K562 (cell line): ENCODE measurements around the gene SMIM36. TPM values are rescaled to one million over a fixed set of nuclear protein-coding genes. Genes with fewer than 3 reads are reported as not detected.

Experiments
- CCAR2 ChIP-seq: fragments of 200-400 bp; formaldehyde crosslinking; IDR thresholded peaks from 2 replicates; pipeline ENCODE4 v1.6.1; 2017; ENCODE audit warnings: mild to moderate bottlenecking, low read depth, low read length
- E4F1 ChIP-seq: fragments of 250-450 bp; sonication (Bioruptor Pico); IDR thresholded peaks from 2 replicates; pipeline ENCODE4 v1.5.0; 2021; ENCODE audit warnings: mild to moderate bottlenecking, borderline replicate concordance
- HCFC1 ChIP-seq: IDR thresholded peaks from 2 replicates; pipeline ENCODE4 v1.6.1; 2012; ENCODE audit warnings: low read depth, low read length, improper control_type of control experiment
- MIER1 ChIP-seq: fragments of 450-650 bp; IDR thresholded peaks from 2 replicates; pipeline ENCODE4 v1.6.1; 2016; ENCODE audit warnings: antibody characterized with exemption, mild to moderate bottlenecking, low read depth
- POLR2AphosphoS5 ChIP-seq: IDR thresholded peaks from 2 replicates; pipeline ENCODE4 v1.6.1; 2011; ENCODE audit warnings: mild to moderate bottlenecking, low read depth, low read length, moderate library complexity; ENCODE audit not compliant: control insufficient read depth, insufficient read depth
- PRMT5 ChIP-seq: sonication (generic); formaldehyde crosslinking; IDR thresholded peaks from 2 replicates; pipeline ENCODE4 v1.5.0; 2020; ENCODE audit warnings: missing genetic modification reagents
- PTTG1 ChIP-seq: fragments of 450-650 bp; IDR thresholded peaks from 2 replicates; pipeline ENCODE4 v1.6.1; 2016; ENCODE audit warnings: low read depth, mild to moderate bottlenecking, missing genetic modification characterization, missing compliant biosample characterization
- RB1 ChIP-seq: fragments of 450-650 bp; IDR thresholded peaks from 2 replicates; pipeline ENCODE4 v1.6.1; 2017; ENCODE audit warnings: low read depth, mild to moderate bottlenecking
- TRIM25 ChIP-seq: fragments of 450-650 bp; IDR thresholded peaks from 2 replicates; pipeline ENCODE4 v1.7.0; 2016; ENCODE audit warnings: borderline replicate concordance
- ZBTB11 ChIP-seq, 3 experiments: fragments of 200-800 bp in 1 of 3; fragments of 250-450 bp in 1 of 3; fragments of 450-650 bp in 1 of 3; sonication (Bioruptor Pico) in 1 of 3; sonication (Bioruptor generic) in 1 of 3; formaldehyde crosslinking in 1 of 3; IDR thresholded peaks; 2 replicates each; pipeline versions ENCODE4 v1.6.1 to v1.8.0; 2016 to 2022; ENCODE audit warnings: mild to moderate bottlenecking in 2 of 3, missing genetic modification characterization in 2 of 3, missing compliant biosample characterization in 1 of 3, moderate library complexity in 1 of 3
- ZFP36 ChIP-seq: fragments of 150-350 bp; IDR thresholded peaks from 2 replicates; pipeline ENCODE4 v1.6.1; 2018; ENCODE audit warnings: low read length, low read depth; ENCODE audit not compliant: partially characterized antibody
- ZKSCAN1 ChIP-seq: fragments of 150-350 bp; IDR thresholded peaks from 2 replicates; pipeline ENCODE4 v1.6.1; 2016; ENCODE audit warnings: low read depth, low read length
- ZNF23 ChIP-seq: fragments of 250-450 bp; sonication (Bioruptor Pico); IDR thresholded peaks from 2 replicates; pipeline ENCODE4 v1.4.0; 2020; ENCODE audit warnings: mild to moderate bottlenecking
- ZNF232 ChIP-seq: sonication (generic); formaldehyde crosslinking; IDR thresholded peaks from 2 replicates; pipeline ENCODE4 v1.8.0; 2022; ENCODE audit warnings: mild to moderate bottlenecking, missing genetic modification reagents
- ZSCAN32 ChIP-seq: fragments of 450-650 bp; formaldehyde crosslinking; IDR thresholded peaks from 2 replicates; pipeline ENCODE4 v1.4.0; 2020; ENCODE audit warnings: mild to moderate bottlenecking, moderate library complexity
- polyA plus RNA-seq, 8 experiments: library from polyadenylated mRNA; depleted of rRNA in 4 of 8; stranded (reverse) in 5 of 8; unstranded in 3 of 8; fragments of >200 nt; fragmentation: Nextera tagmentation in 2 of 8; fragmentation: Illumina TruSeq in 1 of 8; extraction: Ambion mirVana in 2 of 8; extraction: Trizol in 1 of 8; gene quantifications; 2 replicates each; pipeline versions ENCODE4 v1.2.1 to v1.2.3, GENCODE V29; 2011 to 2014; ENCODE audit warnings: inconsistent platforms in 1 of 8, missing spikeins in 1 of 8
- total RNA-seq, 7 experiments: library from RNA; depleted of rRNA in 6 of 7; stranded (reverse); fragments of >200 nt in 6 of 7; fragmentation: Illumina TruSeq in 2 of 7; extraction: Trizol in 2 of 7; gene quantifications; 2 replicates each; pipeline versions ENCODE4 v1.2.1 to v1.2.3, GENCODE V29; 2011 to 2021; ENCODE audit warnings: low replicate concordance in 1 of 7
- TF ChIP-seq, protein P1 (sequence below): sonication (generic); formaldehyde crosslinking; IDR thresholded peaks from 2 replicates; pipeline ENCODE4 v1.4.0; 2020; ENCODE audit warnings: mild to moderate bottlenecking, missing genetic modification reagents
- TF ChIP-seq, protein P2 (sequence below), 2 experiments: fragments of 450-650 bp in 1 of 2; sonication (generic) in 1 of 2; formaldehyde crosslinking; conservative IDR thresholded peaks; 2 replicates each; pipeline versions ENCODE4 v1.4.0 to v1.8.1; 2020 to 2022; ENCODE audit warnings: mild to moderate bottlenecking in 1 of 2, missing genetic modification reagents in 1 of 2

The SMIM36 gene
- total and polyA plus RNA-seq, 9 of the 15 experiments (the other 6 are each of a cell fraction or from before 2014, with no cell fraction given) = not detected

DNA sequence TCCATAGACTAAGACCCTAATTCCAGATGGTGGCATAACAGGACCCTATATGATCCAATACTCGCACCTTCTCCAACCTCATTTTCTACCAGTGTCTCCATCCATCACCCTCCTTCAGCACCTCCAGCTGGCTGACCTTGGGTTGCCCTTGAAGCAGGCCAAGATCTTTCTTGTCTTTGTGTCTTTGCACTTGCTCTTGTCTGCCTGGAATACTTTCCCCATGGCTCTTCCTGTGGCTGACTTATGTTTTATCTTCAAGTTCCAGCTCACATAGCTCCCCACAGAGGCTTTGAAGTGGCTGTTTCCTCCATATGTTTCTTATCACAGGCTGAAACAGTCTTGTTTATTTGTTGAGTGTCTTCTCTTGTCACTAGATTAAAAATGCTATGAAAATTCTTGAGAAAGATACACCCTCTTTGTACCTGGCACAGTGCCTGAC is 60.0 kb downstream of the SMIM36 start (continued):
- TF ChIP-seq E4F1 = no peak
- no peak for TF ChIP-seq HCFC1
- TF ChIP-seq ZKSCAN1 = no peak
- no peak for TF ChIP-seq PRMT5 (CRISPR knock-in tag)
- TF ChIP-seq ZFP36 = no peak
- TF ChIP-seq MIER1 = 0 out of 2 replicates have a peak, but pooled peaks have one; percentile 27
- TF ChIP-seq, protein P1, sequence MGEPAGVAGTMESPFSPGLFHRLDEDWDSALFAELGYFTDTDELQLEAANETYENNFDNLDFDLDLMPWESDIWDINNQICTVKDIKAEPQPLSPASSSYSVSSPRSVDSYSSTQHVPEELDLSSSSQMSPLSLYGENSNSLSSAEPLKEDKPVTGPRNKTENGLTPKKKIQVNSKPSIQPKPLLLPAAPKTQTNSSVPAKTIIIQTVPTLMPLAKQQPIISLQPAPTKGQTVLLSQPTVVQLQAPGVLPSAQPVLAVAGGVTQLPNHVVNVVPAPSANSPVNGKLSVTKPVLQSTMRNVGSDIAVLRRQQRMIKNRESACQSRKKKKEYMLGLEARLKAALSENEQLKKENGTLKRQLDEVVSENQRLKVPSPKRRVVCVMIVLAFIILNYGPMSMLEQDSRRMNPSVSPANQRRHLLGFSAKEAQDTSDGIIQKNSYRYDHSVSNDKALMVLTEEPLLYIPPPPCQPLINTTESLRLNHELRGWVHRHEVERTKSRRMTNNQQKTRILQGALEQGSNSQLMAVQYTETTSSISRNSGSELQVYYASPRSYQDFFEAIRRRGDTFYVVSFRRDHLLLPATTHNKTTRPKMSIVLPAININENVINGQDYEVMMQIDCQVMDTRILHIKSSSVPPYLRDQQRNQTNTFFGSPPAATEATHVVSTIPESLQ (CRISPR knock-in tag) = no peak
- no peak for TF ChIP-seq ZNF232 (CRISPR knock-in tag)
- no peak for TF ChIP-seq RB1
- no peak for TF ChIP-seq ZNF23 (CRISPR knock-in tag)
- TF ChIP-seq PTTG1 (tag) = no peak
- no peak for TF ChIP-seq CCAR2
- peak; percentile 97 for TF ChIP-seq POLR2AphosphoS5
- TF ChIP-seq ZBTB11 (CRISPR knock-in tag; IDR thresholded peaks at IDR 0.05) = peak in 1 of 3 experiments; percentile 93; a peak in 2 of 6 replicates
- TF ChIP-seq, protein P2, sequence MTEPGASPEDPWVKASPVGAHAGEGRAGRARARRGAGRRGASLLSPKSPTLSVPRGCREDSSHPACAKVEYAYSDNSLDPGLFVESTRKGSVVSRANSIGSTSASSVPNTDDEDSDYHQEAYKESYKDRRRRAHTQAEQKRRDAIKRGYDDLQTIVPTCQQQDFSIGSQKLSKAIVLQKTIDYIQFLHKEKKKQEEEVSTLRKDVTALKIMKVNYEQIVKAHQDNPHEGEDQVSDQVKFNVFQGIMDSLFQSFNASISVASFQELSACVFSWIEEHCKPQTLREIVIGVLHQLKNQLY (CRISPR knock-in tag; conservative IDR thresholded peaks at IDR 0.05) = no peak
- no peak for TF ChIP-seq TRIM25
- no peak for TF ChIP-seq ZSCAN32 (CRISPR knock-in tag)
